OCI-M2 (cell line): ENCODE measurements around the gene CRYL1.

Experiments
- DNase-seq: peaks from one replicate; lab custom pipeline; 2025; ENCODE audit not compliant: unreplicated experiment; lab: John Stamatoyannopoulos, UW

The CRYL1 gene

GRCh38 chr13:20495087-20496023 lies 30.3 kb downstream of the CRYL1 start:
- peak; percentile 45 for DNase-seq

DNA sequence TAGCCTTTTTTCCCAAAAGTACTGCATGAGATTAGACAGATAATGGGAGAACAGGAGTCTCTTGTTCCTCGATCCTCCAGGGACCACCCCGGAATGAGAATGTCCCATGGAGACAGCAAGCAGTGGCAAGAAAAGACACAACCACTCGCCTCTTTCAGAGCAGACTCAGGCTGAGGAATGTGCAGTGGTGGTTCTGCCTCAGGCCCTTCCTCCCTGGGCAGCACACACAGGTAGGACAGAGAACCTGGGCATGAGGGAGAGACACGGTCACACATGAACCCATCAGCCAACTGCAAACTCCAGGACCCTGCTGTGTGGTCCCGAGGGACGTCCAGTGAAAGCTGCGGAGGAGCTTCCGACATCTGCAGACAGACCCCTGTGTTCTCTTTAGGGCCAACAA lies 31.0 kb downstream of the CRYL1 start:
- no peak for DNase-seq

DNA sequence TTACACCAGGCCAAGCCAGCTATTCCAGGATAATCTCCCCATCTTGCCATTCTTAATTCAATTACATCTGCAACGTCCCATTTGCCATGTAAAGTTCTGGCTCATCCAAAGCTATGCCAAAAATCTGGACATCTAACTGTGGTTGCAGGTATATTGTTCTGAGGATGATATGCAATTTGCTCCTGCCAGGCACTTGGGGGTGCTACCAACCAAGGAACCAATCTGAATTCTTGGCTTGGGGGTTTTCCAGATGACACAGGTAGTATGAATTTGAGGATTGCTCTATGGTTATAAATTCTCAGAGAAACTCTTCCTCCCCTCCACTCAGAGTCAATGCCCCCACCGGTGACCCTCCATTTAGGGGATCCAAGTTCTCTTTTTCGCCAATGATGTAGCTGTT lies 33.0 kb downstream of the CRYL1 start:
- DNase-seq: no peak

- no peak for DNase-seq
Measured at GRCh38 chr13:20491926-20492435, 33.7 kb downstream of the CRYL1 start.

GRCh38 chr13:20489185-20489820 lies 36.4 kb downstream of the CRYL1 start:
- no peak for DNase-seq

- no peak for DNase-seq
Measured at GRCh38 chr13:20487927-20488326, 37.7 kb downstream of the CRYL1 start.

- no peak for DNase-seq
Measured at GRCh38 chr13:20482787-20483186, 42.9 kb downstream of the CRYL1 start.

DNA sequence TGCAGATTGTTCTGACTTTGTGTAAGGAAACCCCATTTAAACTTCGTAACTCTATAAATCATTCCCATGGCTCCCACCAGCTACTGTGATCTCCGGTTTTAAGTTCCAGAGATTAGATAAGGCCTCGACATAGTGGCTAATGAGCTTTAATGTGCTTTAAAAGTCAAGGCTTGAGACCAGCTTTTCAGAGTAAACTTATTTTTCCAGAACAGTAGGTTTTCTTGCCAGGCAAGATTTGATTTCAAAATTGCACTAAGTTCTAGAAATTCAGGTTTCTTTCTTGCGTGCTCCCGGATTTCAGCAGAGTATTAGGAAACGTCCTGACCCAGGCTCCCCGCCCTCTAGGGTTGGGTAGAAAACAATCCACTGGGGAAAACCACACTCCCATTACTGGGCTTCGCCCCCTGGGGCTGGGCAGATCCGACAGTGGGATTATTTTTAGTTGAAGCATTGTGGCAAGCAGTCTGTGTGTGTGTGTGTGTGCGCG lies 43.3 kb downstream of the CRYL1 start:
- DNase-seq: no peak

GRCh38 chr13:20477394-20477793 lies 48.3 kb downstream of the CRYL1 start:
- DNase-seq: no peak

DNA sequence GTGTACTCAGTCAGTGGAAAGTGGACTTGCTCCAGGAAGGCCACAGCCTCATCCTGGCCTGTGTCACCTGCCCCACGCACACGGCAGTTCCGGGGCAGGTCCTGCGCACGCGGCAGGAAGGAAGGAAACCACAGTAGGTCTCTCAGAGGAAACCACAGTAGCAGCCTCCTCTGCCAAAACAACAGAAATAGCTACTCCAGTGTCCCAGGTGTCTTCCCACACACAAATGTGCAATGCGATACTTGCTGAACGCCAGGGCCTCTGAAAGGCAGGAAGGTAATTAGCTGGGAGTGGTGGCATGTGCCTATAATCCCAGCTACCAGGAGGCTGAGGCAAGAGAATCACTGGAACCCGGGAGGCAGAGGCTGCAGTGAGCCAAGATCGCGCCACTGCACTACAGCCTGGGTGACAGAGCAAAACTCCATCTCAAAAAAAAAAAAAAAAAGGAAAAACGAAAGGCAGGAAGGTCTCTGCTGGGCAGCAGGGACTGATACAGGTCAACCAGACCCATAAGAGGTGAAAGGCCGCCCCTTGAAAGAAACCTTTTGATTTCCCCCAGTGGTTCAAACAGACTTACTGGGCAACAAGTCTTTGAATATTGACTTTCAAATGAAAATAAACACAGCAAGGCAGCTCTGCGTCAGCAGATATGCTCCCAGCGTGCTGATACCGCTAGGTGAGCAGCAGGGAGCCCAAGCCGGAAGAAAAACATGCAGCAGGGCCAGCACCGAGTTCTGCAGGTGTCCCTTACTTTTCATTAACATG lies 49.5 kb downstream of the CRYL1 start:
- no peak for DNase-seq

DNA sequence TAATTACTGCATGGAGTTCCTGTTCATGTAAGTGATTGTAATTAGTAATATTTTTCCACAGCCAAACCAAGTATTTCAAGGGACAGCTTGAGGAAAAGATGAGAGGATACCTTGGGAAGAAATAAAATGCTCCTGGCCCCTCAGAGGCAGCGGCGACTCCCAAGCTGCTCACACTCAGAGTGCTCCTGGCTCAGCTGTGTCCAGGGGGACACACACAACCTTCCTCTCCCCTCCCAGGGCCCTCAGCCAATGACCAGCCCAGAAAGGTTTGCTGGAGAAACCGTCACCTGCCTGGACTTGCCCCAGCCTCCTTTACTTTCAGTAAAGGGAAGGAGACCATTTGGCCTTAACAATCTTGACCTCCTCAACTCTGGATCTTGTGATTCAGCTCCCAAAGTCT lies 51.1 kb downstream of the CRYL1 start:
- DNase-seq: no peak

- no peak for DNase-seq
Measured at GRCh38 chr13:20473888-20474287, 51.8 kb downstream of the CRYL1 start.

- no peak for DNase-seq
Measured at GRCh38 chr13:20473139-20473538, 52.5 kb downstream of the CRYL1 start.

DNA sequence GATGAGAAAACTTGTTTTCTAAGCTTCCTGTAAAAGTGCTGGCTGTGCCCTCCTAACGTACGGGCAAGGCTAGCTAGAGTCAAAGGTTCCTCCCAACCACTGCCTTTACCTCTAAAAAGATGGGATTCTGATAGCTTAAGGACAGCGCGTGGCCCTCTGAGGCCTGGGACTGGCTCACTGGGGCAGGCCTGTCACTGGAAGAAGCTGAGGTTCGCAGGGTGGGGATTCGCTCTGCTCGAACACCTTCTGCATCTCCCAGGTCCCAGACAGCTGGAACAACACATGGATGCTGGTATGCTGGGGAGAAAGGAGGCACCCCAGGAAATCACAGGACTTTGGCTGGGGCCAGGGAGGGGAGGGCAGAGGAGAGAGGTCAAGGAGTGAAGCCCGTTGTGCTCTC lies 53.1 kb downstream of the CRYL1 start:
- DNase-seq: no peak

- no peak for DNase-seq
Measured at GRCh38 chr13:20470136-20470535, 55.5 kb downstream of the CRYL1 start.

- no peak for DNase-seq
Measured at GRCh38 chr13:20466371-20466770, 59.3 kb downstream of the CRYL1 start.

GRCh38 chr13:20465218-20465879 lies 60.3 kb downstream of the CRYL1 start:
- DNase-seq: no peak

DNA sequence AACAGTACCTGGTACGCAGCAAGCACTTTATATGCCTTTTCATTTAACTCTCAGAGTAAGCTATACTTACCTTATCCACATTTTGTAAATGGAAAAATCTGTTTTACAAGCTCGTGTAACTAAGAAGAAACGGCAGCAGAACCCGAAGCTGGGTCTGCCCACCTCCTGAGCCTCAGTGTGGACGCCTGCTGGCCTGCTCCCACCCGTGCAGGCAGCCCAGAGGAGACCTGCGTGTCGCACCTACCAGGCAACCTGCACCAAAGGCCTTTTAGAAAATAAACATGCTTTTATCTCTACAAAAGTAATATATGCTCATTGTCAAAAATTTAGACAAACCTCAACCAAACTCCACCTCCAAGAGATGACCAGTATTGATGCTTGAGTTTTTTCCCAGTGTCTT lies 62.7 kb downstream of the CRYL1 start:
- DNase-seq: no peak

GRCh38 chr13:20462533-20462915 lies 63.1 kb downstream of the CRYL1 start:
- DNase-seq: no peak

- DNase-seq: no peak
Measured at GRCh38 chr13:20461860-20462532, 63.7 kb downstream of the CRYL1 start.
